HepG2 (cell line): ENCODE measurements around the gene ZNF180.

Experiments used
- CEBPB ChIP-seq: IDR thresholded peaks from 2 replicates; pipeline ENCODE4 v1.6.1; 2011; ENCODE audit warnings: low read depth, low read length, improper control_type of control experiment, borderline replicate concordance
- DNMT1 ChIP-seq: sonication (generic); formaldehyde crosslinking; IDR thresholded peaks from 2 replicates; pipeline ENCODE4 v1.5.1; 2020; ENCODE audit warnings: mild to moderate bottlenecking, missing genetic modification reagents
- GABPB1 ChIP-seq: IDR thresholded peaks from 2 replicates; pipeline ENCODE4 v1.6.1; 2016; ENCODE audit warnings: mild to moderate bottlenecking, missing genetic modification reagents, moderate library complexity, missing compliant biosample characterization
- GTF2F1 ChIP-seq: fragments of 150-350 bp; IDR thresholded peaks from 2 replicates; pipeline ENCODE4 v1.6.1; 2014; ENCODE audit warnings: low read length
- HMG20A ChIP-seq: IDR thresholded peaks from 2 replicates; pipeline ENCODE4 v1.6.1; 2016; ENCODE audit warnings: borderline replicate concordance
- NFE2L1 ChIP-seq: sonication (generic); formaldehyde crosslinking; IDR thresholded peaks from 2 replicates; pipeline ENCODE4 v1.4.0; 2020; ENCODE audit warnings: missing genetic modification reagents, mild to moderate bottlenecking, borderline replicate concordance
- SRSF9 ChIP-seq: fragments of 200-400 bp; formaldehyde crosslinking; IDR thresholded peaks from 2 replicates; pipeline ENCODE4 v1.6.1; 2018; ENCODE audit warnings: borderline replicate concordance, mild to moderate bottlenecking, low read depth, low read length; ENCODE audit not compliant: insufficient read depth, poor library complexity, severe bottlenecking
- ZFP62 ChIP-seq: sonication (generic); formaldehyde crosslinking; IDR thresholded peaks from 2 replicates; pipeline ENCODE4 v1.4.0; 2020; ENCODE audit warnings: missing genetic modification reagents
- TF ChIP-seq, protein P1 (sequence below): sonication (generic); formaldehyde crosslinking; IDR thresholded peaks from 2 replicates; pipeline ENCODE4 v1.5.0; 2020; ENCODE audit warnings: mild to moderate bottlenecking, missing genetic modification reagents, moderate library complexity
- TF ChIP-seq, protein P2 (sequence below): sonication (generic); formaldehyde crosslinking; IDR thresholded peaks from 2 replicates; pipeline ENCODE4 v1.5.1; 2020; ENCODE audit warnings: mild to moderate bottlenecking, missing genetic modification reagents
- TF ChIP-seq, protein P3 (sequence below): sonication (generic); formaldehyde crosslinking; IDR thresholded peaks from 2 replicates; pipeline ENCODE4 v1.8.0; 2022; ENCODE audit warnings: mild to moderate bottlenecking, missing genetic modification reagents, borderline replicate concordance

DNA sequence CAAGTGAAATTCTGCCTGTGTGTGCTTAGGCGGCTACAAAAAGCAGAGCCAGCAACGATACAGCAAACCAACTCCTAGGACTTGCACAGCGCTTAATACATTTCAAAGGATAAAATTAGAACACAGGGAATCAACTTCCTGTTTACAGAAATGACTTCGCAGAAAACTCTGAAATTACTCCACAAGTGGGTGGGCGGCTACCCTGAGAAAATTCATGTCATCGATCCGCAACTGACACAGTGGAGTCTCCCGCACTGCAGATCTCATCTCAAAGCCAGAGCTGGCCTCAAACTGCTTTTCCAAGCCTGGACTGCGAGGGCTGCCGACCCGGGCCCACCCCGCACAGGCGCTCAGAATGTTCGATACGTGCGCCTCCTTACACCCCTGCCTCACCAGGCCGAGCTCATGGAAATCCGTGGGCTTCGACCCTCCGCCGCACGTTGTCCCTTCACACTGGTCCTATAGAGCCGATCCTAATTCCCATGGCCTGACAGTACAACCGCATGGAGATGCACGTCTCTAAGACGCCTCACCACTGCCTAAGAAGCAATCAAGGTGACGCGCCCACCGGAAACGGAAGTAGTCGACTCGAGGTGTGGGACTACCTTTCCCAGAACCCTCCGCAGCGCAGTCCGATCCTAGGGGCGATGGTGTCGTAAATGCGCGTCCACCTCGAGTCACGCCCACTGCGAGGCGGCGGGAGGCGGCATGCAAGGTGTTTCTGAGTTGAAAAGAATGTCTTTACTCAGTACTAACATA lies 52.2 kb downstream of the ZNF180 start, which contains the start of gene ZNF229:
- no peak for TF ChIP-seq GTF2F1
- TF ChIP-seq, protein P1, sequence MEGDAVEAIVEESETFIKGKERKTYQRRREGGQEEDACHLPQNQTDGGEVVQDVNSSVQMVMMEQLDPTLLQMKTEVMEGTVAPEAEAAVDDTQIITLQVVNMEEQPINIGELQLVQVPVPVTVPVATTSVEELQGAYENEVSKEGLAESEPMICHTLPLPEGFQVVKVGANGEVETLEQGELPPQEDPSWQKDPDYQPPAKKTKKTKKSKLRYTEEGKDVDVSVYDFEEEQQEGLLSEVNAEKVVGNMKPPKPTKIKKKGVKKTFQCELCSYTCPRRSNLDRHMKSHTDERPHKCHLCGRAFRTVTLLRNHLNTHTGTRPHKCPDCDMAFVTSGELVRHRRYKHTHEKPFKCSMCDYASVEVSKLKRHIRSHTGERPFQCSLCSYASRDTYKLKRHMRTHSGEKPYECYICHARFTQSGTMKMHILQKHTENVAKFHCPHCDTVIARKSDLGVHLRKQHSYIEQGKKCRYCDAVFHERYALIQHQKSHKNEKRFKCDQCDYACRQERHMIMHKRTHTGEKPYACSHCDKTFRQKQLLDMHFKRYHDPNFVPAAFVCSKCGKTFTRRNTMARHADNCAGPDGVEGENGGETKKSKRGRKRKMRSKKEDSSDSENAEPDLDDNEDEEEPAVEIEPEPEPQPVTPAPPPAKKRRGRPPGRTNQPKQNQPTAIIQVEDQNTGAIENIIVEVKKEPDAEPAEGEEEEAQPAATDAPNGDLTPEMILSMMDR, result no peak
- TF ChIP-seq GABPB1 (CRISPR knock-in tag), result peak; percentile 73
- TF ChIP-seq SRSF9, result no peak
- TF ChIP-seq CEBPB, result no peak
- TF ChIP-seq, protein P2, sequence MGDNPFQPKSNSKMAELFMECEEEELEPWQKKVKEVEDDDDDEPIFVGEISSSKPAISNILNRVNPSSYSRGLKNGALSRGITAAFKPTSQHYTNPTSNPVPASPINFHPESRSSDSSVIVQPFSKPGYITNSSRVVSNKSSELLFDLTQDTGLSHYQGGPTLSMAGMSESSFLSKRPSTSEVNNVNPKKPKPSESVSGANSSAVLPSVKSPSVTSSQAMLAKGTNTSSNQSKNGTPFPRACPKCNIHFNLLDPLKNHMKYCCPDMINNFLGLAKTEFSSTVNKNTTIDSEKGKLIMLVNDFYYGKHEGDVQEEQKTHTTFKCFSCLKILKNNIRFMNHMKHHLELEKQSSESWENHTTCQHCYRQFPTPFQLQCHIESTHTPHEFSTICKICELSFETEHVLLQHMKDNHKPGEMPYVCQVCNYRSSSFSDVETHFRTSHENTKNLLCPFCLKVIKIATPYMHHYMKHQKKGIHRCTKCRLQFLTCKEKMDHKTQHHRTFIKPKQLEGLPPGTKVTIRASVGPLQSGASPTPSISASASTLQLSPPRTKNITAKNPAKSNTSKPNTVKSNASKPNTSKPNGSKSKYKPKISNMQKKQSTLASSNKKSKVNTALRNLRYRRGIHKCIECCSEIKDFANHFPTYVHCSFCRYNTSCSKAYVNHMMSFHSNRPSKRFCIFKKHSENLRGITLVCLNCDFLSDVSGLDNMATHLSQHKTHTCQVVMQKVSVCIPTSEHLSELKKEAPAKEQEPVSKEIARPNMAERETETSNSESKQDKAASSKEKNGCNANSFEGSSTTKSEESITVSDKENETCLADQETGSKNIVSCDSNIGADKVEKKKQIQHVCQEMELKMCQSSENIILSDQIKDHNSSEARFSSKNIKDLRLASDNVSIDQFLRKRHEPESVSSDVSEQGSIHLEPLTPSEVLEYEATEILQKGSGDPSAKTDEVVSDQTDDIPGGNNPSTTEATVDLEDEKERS, result no peak
- TF ChIP-seq DNMT1 (CRISPR knock-in tag), result no peak
- no peak for TF ChIP-seq HMG20A
- TF ChIP-seq NFE2L1 (CRISPR knock-in tag), result no peak
- TF ChIP-seq, protein P3, sequence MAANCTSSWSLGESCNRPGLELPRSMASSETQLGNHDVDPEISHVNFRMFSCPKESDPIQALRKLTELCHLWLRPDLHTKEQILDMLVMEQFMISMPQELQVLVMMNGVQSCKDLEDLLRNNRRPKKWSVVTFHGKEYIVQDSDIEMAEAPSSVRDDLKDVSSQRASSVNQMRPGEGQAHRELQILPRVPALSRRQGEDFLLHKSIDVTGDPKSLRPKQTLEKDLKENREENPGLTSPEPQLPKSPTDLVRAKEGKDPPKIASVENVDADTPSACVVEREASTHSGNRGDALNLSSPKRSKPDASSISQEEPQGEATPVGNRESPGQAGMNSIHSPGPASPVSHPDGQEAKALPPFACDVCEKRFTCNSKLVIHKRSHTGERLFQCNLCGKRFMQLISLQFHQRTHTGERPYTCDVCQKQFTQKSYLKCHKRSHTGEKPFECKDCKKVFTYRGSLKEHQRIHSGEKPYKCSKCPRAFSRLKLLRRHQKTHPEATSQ (CRISPR knock-in tag), result no peak
- TF ChIP-seq ZFP62, result no peak
